ENCODE results near the gene NCAM1. TPM values are rescaled to one million over a fixed set of nuclear protein-coding genes. Genes with fewer than 3 reads are reported as not detected.

Gene NCAM1
- total RNA-seq, 4 donors from 2014 or later = 56.3 to 193 (median 70.2) TPM

DNA sequence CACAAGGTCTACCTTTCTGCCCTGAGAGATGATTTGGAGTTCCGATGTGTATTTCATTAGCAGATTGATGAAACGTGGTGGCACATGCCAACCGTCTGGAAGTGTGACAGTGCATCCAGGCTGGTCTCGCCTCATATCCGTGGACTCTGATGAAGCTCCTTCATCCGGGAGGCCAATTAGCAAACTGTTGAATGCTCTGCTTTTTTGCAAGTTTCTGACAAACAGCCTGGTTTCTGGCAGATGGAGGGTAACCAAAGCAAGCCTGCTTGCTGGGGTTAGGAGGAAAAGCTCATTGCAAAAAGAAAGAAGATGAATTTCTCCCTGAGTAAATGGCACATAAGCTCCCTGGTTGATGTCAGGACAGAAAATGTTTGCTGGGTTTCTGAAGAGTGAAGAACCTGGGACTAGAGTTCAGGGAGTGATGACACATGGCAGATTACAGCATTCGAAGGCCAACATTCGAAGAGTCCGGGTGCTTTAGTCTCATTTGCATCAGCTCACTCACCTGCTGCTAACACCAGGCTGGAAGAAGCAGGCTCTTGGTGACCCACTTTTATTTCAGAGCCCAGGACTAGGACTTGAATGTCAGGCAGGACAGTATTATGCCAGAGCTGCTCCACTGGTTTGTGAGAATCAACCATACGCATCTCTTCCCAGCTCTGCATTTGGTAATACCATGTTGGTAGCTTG is 217.3 kb downstream of the NCAM1 start:
- no peaks in the 10 kb centered on the region for H3K27me3 ChIP-seq
- H3K36me3 ChIP-seq = no peaks in the 10 kb centered on the region
- no peak for ATAC-seq
- WGBS, 2 donors (ENCODE audit: low coverage in 1 of 2) = 88 to 98% methylated on average over 6 to 9 of the region's 10 CpGs
- no peaks in the 10 kb centered on the region for H3K9me3 ChIP-seq
- TF ChIP-seq POLR2A (IDR thresholded peaks at IDR 0.05) (no peak), POLR2AphosphoS5 (IDR thresholded peaks at IDR 0.05) (no peak), EP300 (IDR thresholded peaks at IDR 0.05) (no peak)
- TF ChIP-seq, protein P1, sequence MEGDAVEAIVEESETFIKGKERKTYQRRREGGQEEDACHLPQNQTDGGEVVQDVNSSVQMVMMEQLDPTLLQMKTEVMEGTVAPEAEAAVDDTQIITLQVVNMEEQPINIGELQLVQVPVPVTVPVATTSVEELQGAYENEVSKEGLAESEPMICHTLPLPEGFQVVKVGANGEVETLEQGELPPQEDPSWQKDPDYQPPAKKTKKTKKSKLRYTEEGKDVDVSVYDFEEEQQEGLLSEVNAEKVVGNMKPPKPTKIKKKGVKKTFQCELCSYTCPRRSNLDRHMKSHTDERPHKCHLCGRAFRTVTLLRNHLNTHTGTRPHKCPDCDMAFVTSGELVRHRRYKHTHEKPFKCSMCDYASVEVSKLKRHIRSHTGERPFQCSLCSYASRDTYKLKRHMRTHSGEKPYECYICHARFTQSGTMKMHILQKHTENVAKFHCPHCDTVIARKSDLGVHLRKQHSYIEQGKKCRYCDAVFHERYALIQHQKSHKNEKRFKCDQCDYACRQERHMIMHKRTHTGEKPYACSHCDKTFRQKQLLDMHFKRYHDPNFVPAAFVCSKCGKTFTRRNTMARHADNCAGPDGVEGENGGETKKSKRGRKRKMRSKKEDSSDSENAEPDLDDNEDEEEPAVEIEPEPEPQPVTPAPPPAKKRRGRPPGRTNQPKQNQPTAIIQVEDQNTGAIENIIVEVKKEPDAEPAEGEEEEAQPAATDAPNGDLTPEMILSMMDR (IDR thresholded peaks at IDR 0.05) = no peak
- H3K4me1 ChIP-seq = peaks cover 0 to 14% (median 0%) of the 10 kb centered on the region in 3 donors
- no peak overlapping the region for H3K27ac ChIP-seq
- no peak overlapping the region for H3K4me3 ChIP-seq

DNA sequence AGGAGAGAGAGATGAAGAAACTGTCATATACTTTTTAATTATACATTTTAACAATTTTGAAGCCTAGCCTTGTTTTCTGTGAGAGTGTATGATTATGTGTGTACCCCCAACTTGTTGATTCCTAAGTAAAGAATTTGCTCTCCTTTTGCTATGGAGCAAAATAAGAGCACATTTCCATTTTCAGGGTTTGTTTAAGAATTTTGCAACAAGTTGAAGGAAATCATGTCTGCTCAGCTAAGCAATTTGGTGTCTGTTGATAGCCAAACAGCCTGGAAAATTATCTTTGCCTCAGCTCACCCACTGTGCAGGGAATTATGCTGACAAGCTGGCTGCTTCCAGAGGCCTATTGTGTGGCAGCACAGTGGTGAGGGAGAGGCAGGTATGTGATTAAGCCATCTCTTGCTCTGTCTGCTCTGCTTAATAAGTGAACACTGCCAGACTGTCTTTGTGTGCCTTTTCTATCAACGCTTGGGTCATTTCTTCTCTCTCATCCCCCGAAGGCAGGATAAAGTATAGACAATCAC is 218.0 kb downstream of the NCAM1 start:
- no peaks in the 10 kb centered on the region for H3K9me3 ChIP-seq
- WGBS, 2 donors (ENCODE audit: low coverage in 1 of 2) = 73 to 81% methylated on average over 2 of the region's 2 CpGs

DNA sequence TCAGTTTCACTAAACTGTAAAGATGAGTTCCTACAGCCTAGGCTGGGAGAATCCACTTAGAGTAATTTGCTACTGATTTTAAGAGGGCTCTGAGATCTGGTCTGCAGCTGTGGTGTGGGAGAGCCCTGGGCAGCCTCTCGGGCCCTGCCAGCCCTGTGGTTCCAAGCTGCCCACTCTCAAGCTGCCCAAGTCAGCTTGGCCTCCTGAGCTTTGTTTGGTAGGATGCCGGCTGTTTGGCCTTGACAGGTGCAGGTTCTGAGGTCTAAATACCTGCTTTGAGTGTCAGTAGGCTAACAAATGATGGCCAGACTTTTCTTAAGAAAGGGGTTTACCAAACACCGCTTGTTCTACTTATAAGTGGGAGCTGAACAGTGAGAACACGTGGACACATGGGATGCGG is 219.9 kb downstream of the NCAM1 start:
- Histone ChIP-seq H3K4me3 (no peak overlapping the region), H3K4me1 (peaks cover 0 to 9% (median 0%) of the 10 kb centered on the region in 3 donors), H3K27ac (no peak overlapping the region), H3K27me3 (no peaks in the 10 kb centered on the region), H3K36me3 (no peaks in the 10 kb centered on the region), H3K9me3 (no peaks in the 10 kb centered on the region)
- no peak for ATAC-seq
- TF ChIP-seq POLR2AphosphoS5 (IDR thresholded peaks at IDR 0.05) = no peak
- TF ChIP-seq EP300 (IDR thresholded peaks at IDR 0.05) = no peak
- TF ChIP-seq, protein P1 (IDR thresholded peaks at IDR 0.05) = no peak
- no peak for TF ChIP-seq POLR2A (IDR thresholded peaks at IDR 0.05)
- 93 to 98% methylated on average over 3 to 5 of the region's 5 CpGs for WGBS, 2 donors (ENCODE audit: low coverage in 1 of 2)

More for the DNA sequence above, 218.0 kb downstream of the NCAM1 start:
- TF ChIP-seq, protein P1 (IDR thresholded peaks at IDR 0.05) = no peak
- TF ChIP-seq POLR2AphosphoS5 (IDR thresholded peaks at IDR 0.05) (no peak), EP300 (IDR thresholded peaks at IDR 0.05) (no peak), POLR2A (IDR thresholded peaks at IDR 0.05) (no peak)
- no peak for ATAC-seq
- no peaks in the 10 kb centered on the region for H3K36me3 ChIP-seq
- H3K27me3 ChIP-seq = no peaks in the 10 kb centered on the region
- no peak overlapping the region for H3K27ac ChIP-seq
- H3K4me1 ChIP-seq = peaks cover 0 to 14% (median 0%) of the 10 kb centered on the region in 3 donors
- H3K4me3 ChIP-seq = no peak overlapping the region

DNA sequence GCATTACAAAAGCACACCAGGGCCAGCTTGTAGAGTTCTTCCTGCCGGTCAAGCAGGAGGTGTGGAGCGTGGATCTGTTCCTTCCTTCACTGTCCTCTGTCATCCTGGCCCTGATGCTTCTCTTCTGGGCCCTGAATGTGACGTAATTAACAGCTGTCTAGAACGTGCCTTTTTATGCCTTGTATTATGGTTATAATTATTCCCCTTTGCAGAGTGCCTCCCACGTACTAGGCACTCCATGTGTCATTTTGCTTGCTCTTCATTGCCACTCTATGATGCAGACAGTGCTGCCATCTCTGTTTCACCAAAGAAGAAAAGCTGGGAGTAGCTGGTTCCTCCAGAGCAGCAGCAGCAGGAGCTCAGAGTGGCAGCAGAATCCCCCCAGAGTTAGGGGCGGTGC is 221.1 kb downstream of the NCAM1 start:
- no peaks in the 10 kb centered on the region for H3K36me3 ChIP-seq
- H3K27me3 ChIP-seq = no peaks in the 10 kb centered on the region
- TF ChIP-seq, protein P1 (IDR thresholded peaks at IDR 0.05) = no peak
- no peak overlapping the region for H3K27ac ChIP-seq
- no peaks in the 10 kb centered on the region for H3K4me1 ChIP-seq
- H3K9me3 ChIP-seq = no peaks in the 10 kb centered on the region
- no peak for ATAC-seq
- 83 to 94% methylated on average over 2 to 5 of the region's 6 CpGs for WGBS, 2 donors (ENCODE audit: low coverage in 1 of 2)
- H3K4me3 ChIP-seq = no peak overlapping the region

DNA sequence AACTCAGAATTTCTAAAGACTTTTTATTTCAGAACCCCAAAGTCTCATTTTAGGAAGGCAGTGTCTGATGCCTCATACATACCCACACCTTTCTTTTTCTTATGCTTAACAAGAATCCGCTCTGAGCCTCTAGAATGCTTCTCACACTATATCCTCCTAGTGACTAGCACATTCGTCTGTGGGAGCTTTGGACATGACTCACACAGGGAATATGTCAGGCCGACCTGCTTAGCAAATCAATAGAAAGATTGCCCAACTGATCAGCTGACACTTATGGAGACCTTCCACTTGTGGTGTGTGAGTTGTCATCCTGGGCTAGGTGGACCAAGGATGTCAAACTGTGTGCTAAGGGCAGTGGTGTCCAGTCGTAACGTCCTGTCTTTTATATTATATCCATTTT is 223.3 kb downstream of the NCAM1 start:
- H3K36me3 ChIP-seq = no peaks in the 10 kb centered on the region
- no peak for ATAC-seq
- 91 to 100% methylated on average over 1 to 5 of the region's 5 CpGs for WGBS, 2 donors (ENCODE audit: low coverage in 1 of 2)
- TF ChIP-seq POLR2A (IDR thresholded peaks at IDR 0.05) (no peak), POLR2AphosphoS5 (IDR thresholded peaks at IDR 0.05) (no peak), EP300 (IDR thresholded peaks at IDR 0.05) (no peak)
- TF ChIP-seq, protein P1 (IDR thresholded peaks at IDR 0.05) = no peak
- no peaks in the 10 kb centered on the region for H3K9me3 ChIP-seq
- H3K27me3 ChIP-seq = no peaks in the 10 kb centered on the region
- no peak overlapping the region for H3K4me3 ChIP-seq
- H3K4me1 ChIP-seq = peaks cover 0 to 21% (median 0%) of the 10 kb centered on the region in 3 donors
- no peak overlapping the region for H3K27ac ChIP-seq
